Tibial nerve (tissue), 4 donors: ENCODE measurements around the gene DAB1. TPM values are rescaled to one million over a fixed set of nuclear protein-coding genes. Genes with fewer than 3 reads are reported as not detected.

Experiments used
- DNase-seq, 2 donors: peaks; one replicate each; pipeline ENCODE4 v3.0.0-alpha.2; 2019; ENCODE audit warnings: low spot score in 2 of 2
- H3K27ac ChIP-seq, 4 donors: fragments of 200-600 bp; sonication (generic) in 3 of 4; one replicate each; pipeline ENCODE4 v1.5.1; 2017 to 2019; ENCODE audit warnings: mild to moderate bottlenecking in 1 of 4
- H3K27me3 ChIP-seq, 2 donors: fragments of 200-600 bp; sonication (generic) in 1 of 2; one replicate each; pipeline versions ENCODE4 v1.5.1 to v1.6.0; 2017 to 2019
- H3K36me3 ChIP-seq, 3 donors: fragments of 200-600 bp; sonication (generic); one replicate each; pipeline ENCODE4 v1.5.1; 2018 to 2019
- H3K4me1 ChIP-seq, 4 donors: fragments of 200-600 bp; sonication (generic) in 3 of 4; one replicate each; pipeline ENCODE4 v1.5.1; 2017 to 2019
- H3K4me3 ChIP-seq, 4 donors: fragments of 200-600 bp; sonication (generic) in 3 of 4; one replicate each; pipeline ENCODE4 v1.5.1; 2017 to 2019; ENCODE audit warnings: mild to moderate bottlenecking in 1 of 4, moderate library complexity in 1 of 4
- H3K9me3 ChIP-seq, 4 donors: fragments of 200-600 bp; sonication (generic) in 3 of 4; one replicate each; pipeline ENCODE4 v1.5.1; 2017 to 2019
- CTCF ChIP-seq, 5 experiments: fragments of 200-600 bp in 3 of 5; fragments of 450-650 bp in 2 of 5; sonication (generic) in 3 of 5; IDR thresholded peaks; one replicate each; pipeline ENCODE4 v1.5.1; 2016 to 2019; ENCODE audit warnings: antibody characterized with exemption in 5 of 5, mild to moderate bottlenecking in 3 of 5, moderate library complexity in 2 of 5
- EP300 ChIP-seq, 2 donors: sonication (generic); formaldehyde crosslinking; IDR thresholded peaks; one replicate each; pipeline ENCODE4 v1.6.1; 2017; ENCODE audit warnings: antibody characterized with exemption in 2 of 2, mild to moderate bottlenecking in 1 of 2
- POLR2A ChIP-seq, 2 donors: fragments of 450-650 bp; IDR thresholded peaks; one replicate each; pipeline ENCODE4 v1.6.1; 2017; ENCODE audit warnings: antibody characterized with exemption in 2 of 2, mild to moderate bottlenecking in 2 of 2, moderate library complexity in 2 of 2
- WGBS, 2 donors: methylation state at CpG; one replicate each; pipeline ENCODE4 v1.1.5; 2018; 5-methylcytosine and 5-hydroxymethylcytosine counted together
- total RNA-seq, 4 donors: library from RNA; depleted of rRNA; stranded (reverse); fragments of >200 nt; gene quantifications; one replicate each; pipeline ENCODE4 v1.1.0, GENCODE V29; 2016

DAB1 gene
- total RNA-seq, 4 donors from 2014 or later = 4.0 to 8.3 (median 4.4) TPM

GRCh38 chr1:57325536-57325935 is 98.3 kb downstream of the DAB1 start:
- Histone ChIP-seq H3K36me3 (no peaks in the 10 kb centered on the region), H3K27me3 (no peaks in the 10 kb centered on the region), H3K27ac (no peak overlapping the region), H3K9me3 (no peaks in the 10 kb centered on the region), H3K4me3 (no peak overlapping the region), H3K4me1 (no peaks in the 10 kb centered on the region)
- no peak for DNase-seq
- 63% methylated on average over 1 of the region's 1 CpG for WGBS, 2 donors
- TF ChIP-seq POLR2A (IDR thresholded peaks at IDR 0.05) = no peak
- TF ChIP-seq CTCF (IDR thresholded peaks at IDR 0.05) = no peak
- TF ChIP-seq EP300 (IDR thresholded peaks at IDR 0.05) = no peak

- H3K27ac ChIP-seq = no peak overlapping the region
- DNase-seq = no peak
- H3K4me1 ChIP-seq = no peaks in the 10 kb centered on the region
- H3K36me3 ChIP-seq = no peaks in the 10 kb centered on the region
- no peaks in the 10 kb centered on the region for H3K27me3 ChIP-seq
- no peaks in the 10 kb centered on the region for H3K9me3 ChIP-seq
- WGBS, 2 donors = 72 to 84% methylated on average over 4 of the region's 4 CpGs
- TF ChIP-seq POLR2A (IDR thresholded peaks at IDR 0.05) (no peak), EP300 (IDR thresholded peaks at IDR 0.05) (no peak), CTCF (IDR thresholded peaks at IDR 0.05) (no peak)
- H3K4me3 ChIP-seq = no peak overlapping the region
Observed at GRCh38 chr1:57325117-57325516, 98.7 kb downstream of the DAB1 start.

- no peak for DNase-seq
- 97 to 98% methylated on average over 3 of the region's 3 CpGs for WGBS, 2 donors
- H3K4me1 ChIP-seq = no peaks in the 10 kb centered on the region
- H3K36me3 ChIP-seq = no peaks in the 10 kb centered on the region
- no peak overlapping the region for H3K4me3 ChIP-seq
- no peaks in the 10 kb centered on the region for H3K9me3 ChIP-seq
- no peaks in the 10 kb centered on the region for H3K27me3 ChIP-seq
- TF ChIP-seq POLR2A (IDR thresholded peaks at IDR 0.05) (no peak), CTCF (IDR thresholded peaks at IDR 0.05) (no peak), EP300 (IDR thresholded peaks at IDR 0.05) (no peak)
- H3K27ac ChIP-seq = no peak overlapping the region
Observed at GRCh38 chr1:57324388-57324787, 99.5 kb downstream of the DAB1 start.

- no peak overlapping the region for H3K27ac ChIP-seq
- no peak overlapping the region for H3K4me3 ChIP-seq
- DNase-seq = no peak
- no peaks in the 10 kb centered on the region for H3K4me1 ChIP-seq
- no peaks in the 10 kb centered on the region for H3K9me3 ChIP-seq
- no peak for TF ChIP-seq POLR2A (IDR thresholded peaks at IDR 0.05)
- WGBS, 2 donors = 91 to 99% methylated on average over 4 of the region's 4 CpGs
- no peaks in the 10 kb centered on the region for H3K36me3 ChIP-seq
- no peaks in the 10 kb centered on the region for H3K27me3 ChIP-seq
Observed at GRCh38 chr1:57321776-57322175, 102.1 kb downstream of the DAB1 start.

GRCh38 chr1:57319791-57320190 is 104.1 kb downstream of the DAB1 start:
- TF ChIP-seq CTCF (IDR thresholded peaks at IDR 0.05) = no peak
- no peak for TF ChIP-seq EP300 (IDR thresholded peaks at IDR 0.05)
- TF ChIP-seq POLR2A (IDR thresholded peaks at IDR 0.05) = no peak
- H3K36me3 ChIP-seq = no peaks in the 10 kb centered on the region
- no peak for DNase-seq
- no peaks in the 10 kb centered on the region for H3K4me1 ChIP-seq
- H3K9me3 ChIP-seq = no peaks in the 10 kb centered on the region
- no peak overlapping the region for H3K27ac ChIP-seq
- H3K4me3 ChIP-seq = no peak overlapping the region
- no peaks in the 10 kb centered on the region for H3K27me3 ChIP-seq
- WGBS, 2 donors = 77 to 92% methylated on average over 3 of the region's 3 CpGs

GRCh38 chr1:57319165-57319564 is 104.7 kb downstream of the DAB1 start:
- Histone ChIP-seq H3K4me3 (no peak overlapping the region), H3K36me3 (no peaks in the 10 kb centered on the region), H3K9me3 (no peaks in the 10 kb centered on the region), H3K4me1 (no peaks in the 10 kb centered on the region), H3K27me3 (no peaks in the 10 kb centered on the region), H3K27ac (no peak overlapping the region)
- TF ChIP-seq POLR2A (IDR thresholded peaks at IDR 0.05) (no peak), CTCF (IDR thresholded peaks at IDR 0.05) (no peak), EP300 (IDR thresholded peaks at IDR 0.05) (no peak)
- DNase-seq = no peak
- 24 to 31% methylated on average over 4 of the region's 4 CpGs for WGBS, 2 donors
